GM21717 (cell line): ENCODE measurements around the gene HADHA.
A peak's percentile ranks its signal among the peaks of the same experiment; 100 is the strongest.
"Not testable (repeated sequence)": the region's sequence is repeated elsewhere in the genome, so short reads cannot be mapped to it uniquely, and the experiment has no call there.

Source experiments
- ATAC-seq: cut with Tn5 transposase; IDR thresholded peaks from one replicate; pipeline ENCODE4 v1.9.1; 2021; ENCODE audit warnings: mild to moderate bottlenecking, moderate library complexity; ENCODE audit not compliant: unreplicated experiment

HADHA gene

GRCh38 chr2:26244309-26245230, at the start of gene HADHA, which contains the start of gene HADHB:
Gene HADHA, minus strand, starts transcription at chr2:26244632. Its CDS starts 36 bp downstream, at chr2:26244596.
Gene HADHB, plus strand, starts transcription at chr2:26244939. Its CDS starts 9,316 bp downstream, at chr2:26254255.
- ATAC-seq, result peak; percentile 66

- ATAC-seq, result no peak
Measured at GRCh38 chr2:26292646-26293045, 48.2 kb upstream of the HADHA start.

- ATAC-seq, result no peak
Measured at GRCh38 chr2:26290001-26290400, 45.6 kb upstream of the HADHA start.

- ATAC-seq, result no peak
Measured at GRCh38 chr2:26285931-26286330, 41.5 kb upstream of the HADHA start.

- ATAC-seq, result no peak
Measured at GRCh38 chr2:26284132-26284531, 39.7 kb upstream of the HADHA start.

GRCh38 chr2:26283606-26284005, 39.2 kb upstream of the HADHA start:
- no peak for ATAC-seq

- no peak for ATAC-seq
Measured at GRCh38 chr2:26281226-26281625, 36.8 kb upstream of the HADHA start.

- no peak for ATAC-seq
Measured at GRCh38 chr2:26279886-26280285, 35.5 kb upstream of the HADHA start.

GRCh38 chr2:26276484-26277227, 32.2 kb upstream of the HADHA start:
- no peak for ATAC-seq

- no peak for ATAC-seq
Measured at GRCh38 chr2:26274058-26274613, 29.7 kb upstream of the HADHA start.

- ATAC-seq, result no peak
Measured at GRCh38 chr2:26273501-26273900, 29.1 kb upstream of the HADHA start.

GRCh38 chr2:26270373-26270772, 25.9 kb upstream of the HADHA start:
- no peak for ATAC-seq

- peak; percentile 52 for ATAC-seq
Measured at GRCh38 chr2:26269571-26270158, 25.2 kb upstream of the HADHA start.

- ATAC-seq, result not testable (repeated sequence)
Measured at GRCh38 chr2:26268670-26269385, 24.4 kb upstream of the HADHA start.

GRCh38 chr2:26268213-26268612, 23.8 kb upstream of the HADHA start:
- ATAC-seq, result no peak

GRCh38 chr2:26258836-26259235, 14.4 kb upstream of the HADHA start:
- not testable (repeated sequence) for ATAC-seq

- no peak for ATAC-seq
Measured at GRCh38 chr2:26255759-26256384, 11.4 kb upstream of the HADHA start.

- no peak for ATAC-seq
Measured at GRCh38 chr2:26251893-26252292, 7.5 kb upstream of the HADHA start.

- ATAC-seq, result no peak
Measured at GRCh38 chr2:26249625-26250024, 5.2 kb upstream of the HADHA start.

- no peak for ATAC-seq
Measured at GRCh38 chr2:26246818-26247217, 2.4 kb upstream of the HADHA start.
